ENCODE results near the gene RFX6. TPM values are rescaled to one million over a fixed set of nuclear protein-coding genes. Genes with fewer than 3 reads are reported as not detected.

The RFX6 gene
- total RNA-seq, 2 experiments from 2014 or later: not detected

GRCh38 chr6:116948533-116949304 lies 71.7 kb downstream of the RFX6 start:
- DNase-seq (no peak), ATAC-seq (no peak)
- no peaks in the 10 kb centered on the region for H3K36me3 Mint-ChIP-seq (ENCODE audit: low read depth)
- intact Hi-C loops (cut with micrococcal nuclease): no loop called here
- CTCF ChIA-PET: interaction anchor here (0.7 kb wide), 1 partner anchor 66 kb away, joined by 3 read pairs; no protein-coding TSS in a partner anchor
- H3K27ac Mint-ChIP-seq: no peak overlapping the region
- no peaks in the 10 kb centered on the region for H3K9me3 Mint-ChIP-seq
- no peak overlapping the region for H3K4me3 Mint-ChIP-seq
- POLR2A ChIA-PET: no interaction called here
- peaks cover 2% of the 10 kb centered on the region for H3K27me3 Mint-ChIP-seq
- TF ChIP-seq, protein P1, sequence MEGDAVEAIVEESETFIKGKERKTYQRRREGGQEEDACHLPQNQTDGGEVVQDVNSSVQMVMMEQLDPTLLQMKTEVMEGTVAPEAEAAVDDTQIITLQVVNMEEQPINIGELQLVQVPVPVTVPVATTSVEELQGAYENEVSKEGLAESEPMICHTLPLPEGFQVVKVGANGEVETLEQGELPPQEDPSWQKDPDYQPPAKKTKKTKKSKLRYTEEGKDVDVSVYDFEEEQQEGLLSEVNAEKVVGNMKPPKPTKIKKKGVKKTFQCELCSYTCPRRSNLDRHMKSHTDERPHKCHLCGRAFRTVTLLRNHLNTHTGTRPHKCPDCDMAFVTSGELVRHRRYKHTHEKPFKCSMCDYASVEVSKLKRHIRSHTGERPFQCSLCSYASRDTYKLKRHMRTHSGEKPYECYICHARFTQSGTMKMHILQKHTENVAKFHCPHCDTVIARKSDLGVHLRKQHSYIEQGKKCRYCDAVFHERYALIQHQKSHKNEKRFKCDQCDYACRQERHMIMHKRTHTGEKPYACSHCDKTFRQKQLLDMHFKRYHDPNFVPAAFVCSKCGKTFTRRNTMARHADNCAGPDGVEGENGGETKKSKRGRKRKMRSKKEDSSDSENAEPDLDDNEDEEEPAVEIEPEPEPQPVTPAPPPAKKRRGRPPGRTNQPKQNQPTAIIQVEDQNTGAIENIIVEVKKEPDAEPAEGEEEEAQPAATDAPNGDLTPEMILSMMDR (IDR thresholded peaks at IDR 0.05): no peak
- no peaks in the 10 kb centered on the region for H3K4me1 Mint-ChIP-seq (ENCODE audit: low read depth)

- Mint-ChIP-seq H3K4me3 (no peak overlapping the region), H3K9me3 (no peaks in the 10 kb centered on the region), H3K27ac (no peak overlapping the region), H3K27me3 (peaks cover 2% of the 10 kb centered on the region), H3K36me3 (ENCODE audit: low read depth) (no peaks in the 10 kb centered on the region), H3K4me1 (ENCODE audit: low read depth) (no peaks in the 10 kb centered on the region)
- DNase-seq (no peak), ATAC-seq (no peak)
- intact Hi-C loops (cut with micrococcal nuclease): no loop called here
- ChIA-PET CTCF (no interaction called here), POLR2A (no interaction called here)
- TF ChIP-seq, protein P1 (IDR thresholded peaks at IDR 0.05): no peak
These were observed 72.9 kb downstream of the RFX6 start for GRCh38 chr6:116949964-116950363.

DNA sequence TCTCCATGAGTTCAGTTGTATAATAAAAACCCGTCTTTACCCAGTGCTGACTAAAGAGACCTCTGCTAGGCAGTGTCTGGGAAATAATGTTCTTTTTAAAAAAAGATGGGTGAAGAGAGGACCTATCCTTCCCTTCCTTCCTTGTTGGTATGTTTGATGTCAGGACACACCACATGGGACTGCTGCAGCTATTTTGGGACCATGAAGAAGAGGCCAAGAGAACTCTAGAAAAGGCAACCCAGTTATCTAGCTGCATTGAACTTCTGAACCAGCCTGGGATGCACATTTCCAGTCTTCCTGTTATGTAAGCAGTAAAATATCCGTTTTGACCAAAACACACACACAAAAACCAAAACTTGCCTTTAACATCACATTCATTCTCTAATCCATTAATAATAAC lies 77.3 kb downstream of the RFX6 start:
- no peak overlapping the region for H3K27ac Mint-ChIP-seq
- H3K9me3 Mint-ChIP-seq: no peaks in the 10 kb centered on the region
- DNase-seq: no peak
- no peak for ATAC-seq
- H3K4me1 Mint-ChIP-seq (ENCODE audit: low read depth): no peaks in the 10 kb centered on the region
- CTCF ChIA-PET: no interaction called here
- POLR2A ChIA-PET: no interaction called here
- no peak overlapping the region for H3K4me3 Mint-ChIP-seq
- no peaks in the 10 kb centered on the region for H3K36me3 Mint-ChIP-seq (ENCODE audit: low read depth)
- intact Hi-C loops (cut with micrococcal nuclease): no loop called here
- TF ChIP-seq, protein P1 (IDR thresholded peaks at IDR 0.05): no peak
- H3K27me3 Mint-ChIP-seq: peaks cover 2% of the 10 kb centered on the region

GRCh38 chr6:116954938-116955337 lies 77.9 kb downstream of the RFX6 start:
- no peak for ATAC-seq
- no peaks in the 10 kb centered on the region for H3K4me1 Mint-ChIP-seq (ENCODE audit: low read depth)
- ChIA-PET POLR2A (no interaction called here), CTCF (no interaction called here)
- H3K27ac Mint-ChIP-seq: no peak overlapping the region
- no peak overlapping the region for H3K4me3 Mint-ChIP-seq
- H3K27me3 Mint-ChIP-seq: no peaks in the 10 kb centered on the region
- H3K36me3 Mint-ChIP-seq (ENCODE audit: low read depth): no peaks in the 10 kb centered on the region
- no peaks in the 10 kb centered on the region for H3K9me3 Mint-ChIP-seq
- TF ChIP-seq, protein P1 (IDR thresholded peaks at IDR 0.05): no peak
- intact Hi-C loops (cut with micrococcal nuclease): no loop called here
- no peak for DNase-seq

GRCh38 chr6:116955773-116956172 lies 78.7 kb downstream of the RFX6 start:
- Mint-ChIP-seq H3K9me3 (no peaks in the 10 kb centered on the region), H3K4me3 (no peak overlapping the region), H3K4me1 (ENCODE audit: low read depth) (no peaks in the 10 kb centered on the region), H3K36me3 (ENCODE audit: low read depth) (no peaks in the 10 kb centered on the region), H3K27me3 (no peaks in the 10 kb centered on the region), H3K27ac (no peak overlapping the region)
- intact Hi-C loops (cut with micrococcal nuclease): no loop called here
- TF ChIP-seq, protein P1 (IDR thresholded peaks at IDR 0.05): no peak
- POLR2A ChIA-PET: no interaction called here
- ATAC-seq (no peak), DNase-seq (no peak)
- CTCF ChIA-PET: interaction anchor here (0.8 kb wide), 1 partner anchor 34 kb away, joined by 3 read pairs; no protein-coding TSS in a partner anchor
